GM18511 (cell line): Measurements from ENCODE around the gene SH3PXD2B.

Source experiments
- ATAC-seq: cut with Tn5 transposase; IDR thresholded peaks from one replicate; pipeline ENCODE4 v1.9.1; 2021; ENCODE audit warnings: mild to moderate bottlenecking, moderate library complexity; ENCODE audit not compliant: unreplicated experiment

The SH3PXD2B gene

DNA sequence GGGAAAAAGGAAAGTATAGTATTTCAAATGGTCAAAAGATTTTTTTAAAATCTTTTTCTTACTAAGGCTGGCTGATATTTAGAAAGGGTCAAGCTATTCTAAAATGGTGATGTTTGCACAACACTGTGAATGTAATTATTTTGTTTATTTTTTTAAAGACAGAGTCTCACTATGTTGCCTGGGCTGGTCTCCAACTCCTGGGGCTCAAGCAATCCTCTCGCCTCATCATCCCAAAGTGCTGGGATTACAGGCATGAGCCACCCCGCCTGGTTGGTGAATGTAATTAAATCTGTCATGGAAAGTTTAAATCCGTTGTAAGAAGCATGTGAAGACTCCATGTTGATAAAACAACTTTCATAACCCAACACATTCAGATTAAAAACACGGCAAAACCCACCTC lies 173.4 kb downstream of the SH3PXD2B start:
- ATAC-seq, result no peak

DNA sequence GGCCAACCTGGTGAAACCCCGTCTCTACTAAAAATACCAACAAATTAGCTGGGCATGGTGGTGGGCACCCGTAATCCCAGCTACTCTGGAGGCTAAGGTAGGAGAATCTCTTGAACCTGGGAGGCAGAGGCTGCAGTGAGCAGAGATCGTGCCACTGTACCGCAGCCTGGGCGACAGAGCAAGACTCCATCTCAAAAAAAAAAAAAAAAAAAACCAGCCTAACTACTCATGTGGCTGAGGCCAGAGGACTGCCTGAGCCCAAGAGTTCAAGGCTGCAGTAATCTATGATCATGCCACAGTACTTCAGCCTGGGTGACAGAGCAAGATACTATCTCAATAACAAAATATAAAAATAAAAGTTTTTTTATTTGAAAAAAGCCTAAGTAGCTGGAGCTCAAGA lies 174.0 kb downstream of the SH3PXD2B start:
- no peak for ATAC-seq

DNA sequence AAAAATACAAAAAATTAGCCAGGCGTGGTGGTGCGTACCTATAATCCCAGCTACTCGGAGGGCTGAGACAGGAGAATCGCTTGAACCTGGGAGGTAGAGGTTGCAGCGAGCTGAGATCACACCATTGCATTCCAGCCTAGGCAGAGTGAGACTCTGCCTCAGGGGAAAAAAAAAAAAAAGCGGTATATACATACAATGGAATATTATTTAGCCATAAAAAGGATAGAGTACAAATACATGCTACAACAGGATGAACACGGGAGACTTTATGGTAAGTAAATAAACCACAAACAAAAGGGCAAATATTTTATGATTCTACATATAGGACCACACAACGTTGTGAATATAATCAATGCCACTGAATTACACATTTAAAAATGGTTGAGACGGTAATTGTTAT lies 176.0 kb downstream of the SH3PXD2B start:
- ATAC-seq, result no peak

DNA sequence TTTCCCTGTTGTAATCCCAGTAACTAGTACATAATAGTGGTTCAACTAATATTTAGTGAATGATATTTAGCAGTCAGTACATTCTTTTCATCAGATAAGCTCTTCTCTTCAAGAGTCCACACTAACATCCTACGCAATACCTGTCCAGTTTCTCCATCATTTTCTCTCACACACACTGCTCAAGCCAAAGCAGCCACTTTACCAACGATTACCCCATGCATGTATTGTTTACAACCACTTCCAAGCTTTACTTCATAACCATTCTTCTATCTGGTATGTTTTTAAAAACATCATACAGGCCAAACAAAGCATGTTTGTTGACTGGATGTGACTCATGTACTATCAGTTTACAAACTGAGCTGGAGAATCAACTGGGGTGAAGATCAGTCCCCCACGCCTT lies 178.1 kb downstream of the SH3PXD2B start:
- ATAC-seq, result no peak
